ENCODE measurements around the gene CASP4.

DNA sequence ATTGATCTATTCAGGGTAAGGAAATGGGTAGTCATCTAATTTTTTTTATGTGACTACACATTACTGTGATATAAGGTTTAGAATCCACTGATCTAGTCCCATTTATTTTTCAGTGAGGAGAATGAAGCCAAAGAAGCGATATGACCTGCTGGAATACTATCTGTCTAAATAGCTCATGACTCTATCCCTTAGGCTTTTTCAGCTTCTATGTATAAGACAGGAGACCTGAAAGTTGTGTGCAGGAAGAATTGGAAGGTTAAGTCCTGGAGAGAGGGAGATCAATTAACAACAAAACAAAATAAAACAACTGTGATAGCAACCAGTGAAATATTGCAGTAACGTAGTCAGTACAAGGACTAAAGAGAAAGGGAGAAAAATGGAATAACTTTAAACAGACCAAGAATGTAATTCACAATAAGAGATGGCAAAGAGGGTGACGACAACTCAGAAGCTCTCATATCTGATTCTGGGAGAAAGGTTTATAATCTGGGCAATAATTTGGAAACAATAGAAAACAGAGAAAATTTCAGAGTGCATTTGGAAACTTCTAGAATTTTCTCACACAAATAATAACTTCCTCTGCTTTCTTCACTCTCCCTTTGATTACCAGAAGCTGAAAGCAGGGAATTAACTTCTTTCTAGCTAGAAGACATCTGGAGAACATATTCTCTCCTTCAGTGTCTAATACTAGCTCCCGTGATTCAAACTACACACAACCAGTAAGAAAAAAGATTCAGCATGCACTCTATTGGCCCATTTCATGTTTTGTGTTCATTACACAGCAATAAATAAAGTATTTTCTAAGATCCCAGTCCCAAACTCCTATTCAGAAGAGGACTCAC, 50.9 kb downstream of the CASP4 start:
- no peak for TF ChIP-seq CTCF (IDR thresholded peaks at IDR 0.05)
- no peak for TF ChIP-seq POLR2AphosphoS5 (IDR thresholded peaks at IDR 0.05)
- TF ChIP-seq EP300 (IDR thresholded peaks at IDR 0.05): no peak
- TF ChIP-seq POLR2A (IDR thresholded peaks at IDR 0.05): no peak

All from stomach (tissue), 4 donors.